RWPE1 (cell line): ENCODE measurements around the gene DPP6.

Experiments used
- CTCF ChIA-PET: fragments of 350-600 bp; sonication (Branson Sonifier 250); formaldehyde crosslinking; extraction: SDS; loops from one replicate; lab custom pipeline; 2021; lab: Yijun Ruan, JAX
- POLR2A ChIA-PET: fragments of 400-600 bp; formaldehyde crosslinking; extraction: SDS; loops from one replicate; lab custom pipeline; 2020; ENCODE audit warnings: antibody characterized with exemption; ENCODE audit not compliant: low non-redundant PET; lab: Yijun Ruan, JAX
- DNase-seq: peaks from one replicate; pipeline ENCODE4 v3.0.0; 2012; ENCODE audit warnings: low spot score
- H3K27ac ChIP-seq: fragments of 450-650 bp; 2 replicates; pipeline ENCODE4 v1.5.1; 2017
- CTCF ChIP-seq: fragments of 450-650 bp; conservative IDR thresholded peaks from 2 replicates; pipeline ENCODE4 v1.5.1; 2017; ENCODE audit warnings: low read depth, mild to moderate bottlenecking

Gene DPP6

GRCh38 chr7:154437234-154437633 lies 385.0 kb downstream of the DPP6 start:
- CTCF ChIA-PET: no interaction called here

GRCh38 chr7:154438571-154439367 lies 386.6 kb downstream of the DPP6 start:
- H3K27ac ChIP-seq: no peak overlapping the region
- CTCF ChIA-PET: no interaction called here
- no peak for TF ChIP-seq CTCF
- DNase-seq: no peak
- POLR2A ChIA-PET: no interaction called here

More at GRCh38 chr7:154437234-154437633, 385.0 kb downstream of the DPP6 start:
- POLR2A ChIA-PET: no interaction called here
- no peak for TF ChIP-seq CTCF
- DNase-seq: no peak
- no peak overlapping the region for H3K27ac ChIP-seq

DNA sequence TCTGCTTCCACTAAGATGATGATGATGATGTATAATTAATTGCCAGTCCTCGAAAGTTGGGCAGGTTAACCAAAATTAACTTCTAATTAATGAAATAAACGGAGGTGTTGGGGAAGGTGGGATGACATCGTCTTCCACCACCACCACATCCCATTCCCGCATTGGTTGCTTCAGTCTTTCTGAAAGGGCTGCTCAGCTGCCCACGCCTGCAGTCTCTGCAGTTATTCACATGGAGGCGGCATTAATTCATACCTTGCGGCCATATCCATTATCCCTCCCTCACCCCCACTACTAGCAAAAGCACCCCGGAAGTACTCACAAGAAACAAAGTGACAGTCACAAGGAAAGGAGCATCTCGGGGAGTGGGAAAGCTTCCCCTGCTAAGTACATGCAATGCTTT lies 387.9 kb downstream of the DPP6 start:
- TF ChIP-seq CTCF: no peak
- H3K27ac ChIP-seq: no peak overlapping the region
- CTCF ChIA-PET: no interaction called here
- no peak for DNase-seq
- POLR2A ChIA-PET: no interaction called here

- TF ChIP-seq CTCF: no peak
- DNase-seq: no peak
- CTCF ChIA-PET: no interaction called here
- no peak overlapping the region for H3K27ac ChIP-seq
- POLR2A ChIA-PET: no interaction called here
These were observed 388.5 kb downstream of the DPP6 start for GRCh38 chr7:154440651-154441050.

- DNase-seq: no peak
- POLR2A ChIA-PET: no interaction called here
- no peak overlapping the region for H3K27ac ChIP-seq
- TF ChIP-seq CTCF: no peak
- CTCF ChIA-PET: no interaction called here
These were observed 389.6 kb downstream of the DPP6 start for GRCh38 chr7:154441811-154442210.

DNA sequence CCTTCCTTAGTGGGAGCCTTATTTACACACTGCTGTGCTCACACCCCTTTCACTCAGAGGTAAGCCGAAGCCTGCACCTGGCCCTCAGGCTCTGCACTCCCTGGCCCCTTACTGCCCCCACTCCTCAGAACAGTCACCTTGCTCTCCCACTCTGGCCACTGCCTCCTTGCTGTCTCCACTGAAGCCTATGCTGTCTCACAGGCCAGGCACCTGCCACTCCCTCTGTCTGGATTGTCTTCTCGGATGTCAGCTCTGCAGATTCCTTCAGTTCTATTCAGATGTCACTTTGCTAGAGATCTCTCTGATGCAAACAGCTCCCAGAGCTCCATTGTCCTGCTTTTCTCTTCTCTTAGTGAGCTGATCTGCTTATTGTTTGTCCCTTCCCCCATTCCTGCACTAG lies 390.7 kb downstream of the DPP6 start:
- CTCF ChIA-PET: no interaction called here
- H3K27ac ChIP-seq: no peak overlapping the region
- POLR2A ChIA-PET: no interaction called here
- DNase-seq: no peak
- TF ChIP-seq CTCF: no peak
